Astrocyte (in vitro differentiated cells and primary cell): ENCODE measurements around the gene SLC6A3. TPM values are rescaled to one million over a fixed set of nuclear protein-coding genes. Genes with fewer than 3 reads are reported as not detected.

Source experiments
- DNase-seq: peaks from one replicate; pipeline ENCODE4 v3.0.0-alpha.2; 2010; ENCODE audit warnings: low read depth
- FAIRE-seq: peaks from 2 replicates; lab custom pipeline; 2011; peaks lifted over from hg19 to GRCh38; lab: Jason Lieb, UNC
- H2AFZ ChIP-seq: 2 replicates; pipeline ENCODE4 v1.6.0; 2012; ENCODE audit warnings: low read depth, low read length, inconsistent platforms
- H3K27ac ChIP-seq: 2 replicates; pipeline ENCODE4 v1.5.1; 2011; ENCODE audit warnings: low read depth, low read length, inconsistent platforms
- H3K27me3 ChIP-seq: 2 replicates; pipeline ENCODE4 v1.6.0; 2011; ENCODE audit warnings: low read length, inconsistent platforms; ENCODE audit not compliant: insufficient read depth
- H3K36me3 ChIP-seq: 2 replicates; pipeline ENCODE4 v1.5.1; 2011; ENCODE audit warnings: low read length, inconsistent platforms; ENCODE audit not compliant: insufficient read depth
- H3K4me1 ChIP-seq: 2 replicates; pipeline ENCODE4 v1.5.1; 2011; ENCODE audit warnings: low read length, inconsistent platforms; ENCODE audit not compliant: insufficient read depth
- H3K4me2 ChIP-seq: 2 replicates; pipeline ENCODE4 v1.6.0; 2012; ENCODE audit warnings: low read length, inconsistent platforms
- H3K4me3 ChIP-seq: 2 replicates; pipeline ENCODE4 v1.5.1; 2011; ENCODE audit warnings: low read depth, mild to moderate bottlenecking, low read length, inconsistent platforms; ENCODE audit not compliant: insufficient read depth
- H3K79me2 ChIP-seq: 2 replicates; pipeline ENCODE4 v1.6.0; 2012; ENCODE audit warnings: mild to moderate bottlenecking, low read length, inconsistent platforms; ENCODE audit not compliant: insufficient read depth
- H3K9ac ChIP-seq: 2 replicates; pipeline ENCODE4 v1.6.0; 2012; ENCODE audit warnings: mild to moderate bottlenecking, low read length, inconsistent platforms
- H3K9me3 ChIP-seq: 2 replicates; pipeline ENCODE4 v1.5.1; 2012; ENCODE audit warnings: low read depth, mild to moderate bottlenecking, low read length, inconsistent platforms; ENCODE audit not compliant: insufficient read depth
- H4K20me1 ChIP-seq: 2 replicates; pipeline ENCODE4 v1.6.0; 2012; ENCODE audit warnings: low read length, inconsistent platforms; ENCODE audit not compliant: insufficient read depth
- H3K27ac Mint-ChIP-seq: one replicate; pipeline ENCODE4 v1.8.0; 2021; ENCODE audit warnings: mild to moderate bottlenecking, mixed read lengths; ENCODE audit not compliant: unreplicated experiment
- H3K27me3 Mint-ChIP-seq: one replicate; pipeline ENCODE4 v1.8.0; 2021; ENCODE audit warnings: low read depth, mixed read lengths; ENCODE audit not compliant: unreplicated experiment
- H3K36me3 Mint-ChIP-seq: one replicate; pipeline ENCODE4 v1.8.0; 2021; ENCODE audit warnings: low read depth, mixed read lengths; ENCODE audit not compliant: unreplicated experiment
- H3K4me1 Mint-ChIP-seq: one replicate; pipeline ENCODE4 v1.8.0; 2021; ENCODE audit warnings: low read depth, mixed read lengths; ENCODE audit not compliant: unreplicated experiment
- H3K4me3 Mint-ChIP-seq: one replicate; pipeline ENCODE4 v1.8.0; 2021; ENCODE audit warnings: mild to moderate bottlenecking, moderate library complexity, mixed read lengths; ENCODE audit not compliant: unreplicated experiment
- H3K9me3 Mint-ChIP-seq: one replicate; pipeline ENCODE4 v1.8.0; 2021; ENCODE audit warnings: mild to moderate bottlenecking, mixed read lengths; ENCODE audit not compliant: unreplicated experiment
- CTCF ChIP-seq: IDR thresholded peaks from 2 replicates; pipeline ENCODE4 v1.5.1; 2011; ENCODE audit warnings: low read depth, mild to moderate bottlenecking, inconsistent platforms, low read length, moderate library complexity; ENCODE audit not compliant: insufficient read depth
- EZH2 ChIP-seq: IDR thresholded peaks from 2 replicates; pipeline ENCODE4 v1.6.1; 2012; ENCODE audit warnings: mild to moderate bottlenecking, low read length, inconsistent platforms; ENCODE audit not compliant: insufficient read depth
- total RNA-seq: library from RNA; stranded (reverse); gene quantifications from 2 replicates; pipeline ENCODE4 v1.2.1, GENCODE V29; 2021

SLC6A3 gene
- total RNA-seq, 1 donor from 2014 or later: 0.07 TPM

DNA sequence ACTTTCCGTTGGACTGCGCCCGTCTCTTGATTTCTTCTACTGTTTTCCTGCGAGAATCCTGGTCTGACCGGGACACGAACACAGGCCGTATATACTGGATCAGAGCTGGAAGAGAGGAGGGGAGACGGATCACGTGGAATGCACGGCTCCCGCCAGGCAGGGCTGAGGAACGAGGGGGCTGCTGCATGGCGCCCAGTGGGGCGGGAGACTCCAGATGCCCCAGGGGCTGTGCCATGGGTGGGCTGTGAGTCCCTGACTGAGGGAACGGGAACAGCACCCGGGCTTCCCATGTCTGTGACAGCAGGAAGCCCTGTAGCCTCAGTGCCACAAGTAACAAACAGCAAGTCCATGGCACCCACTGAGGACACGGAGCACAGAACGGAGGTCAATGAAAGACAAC lies 44.5 kb upstream of the SLC6A3 start:
- no peaks in the 10 kb centered on the region for H3K27me3 ChIP-seq
- peak overlapping the region; percentile 28 for H3K27ac ChIP-seq
- DNase-seq (no peak), FAIRE-seq (no peak)
- no peak overlapping the region for H2AFZ ChIP-seq
- peaks cover 16% of the 10 kb centered on the region for H3K4me1 ChIP-seq
- Mint-ChIP-seq H3K4me1 (peaks cover 12% of the 10 kb centered on the region), H3K27me3 (no peaks in the 10 kb centered on the region), H3K36me3 (peaks cover 22% of the 10 kb centered on the region), H3K27ac (peak overlapping the region; percentile 66), H3K9me3 (no peaks in the 10 kb centered on the region), H3K4me3 (no peak overlapping the region)
- TF ChIP-seq EZH2 (no peak), CTCF (no peak)
- H4K20me1 ChIP-seq: peaks cover 81% of the 10 kb centered on the region
- H3K36me3 ChIP-seq: peaks cover 6% of the 10 kb centered on the region
- no peaks in the 10 kb centered on the region for H3K79me2 ChIP-seq
- no peak overlapping the region for H3K4me3 ChIP-seq
- peak overlapping the region; percentile 26 for H3K9ac ChIP-seq
- peak overlapping the region; percentile 63 for H3K4me2 ChIP-seq
- H3K9me3 ChIP-seq: no peaks in the 10 kb centered on the region

DNA sequence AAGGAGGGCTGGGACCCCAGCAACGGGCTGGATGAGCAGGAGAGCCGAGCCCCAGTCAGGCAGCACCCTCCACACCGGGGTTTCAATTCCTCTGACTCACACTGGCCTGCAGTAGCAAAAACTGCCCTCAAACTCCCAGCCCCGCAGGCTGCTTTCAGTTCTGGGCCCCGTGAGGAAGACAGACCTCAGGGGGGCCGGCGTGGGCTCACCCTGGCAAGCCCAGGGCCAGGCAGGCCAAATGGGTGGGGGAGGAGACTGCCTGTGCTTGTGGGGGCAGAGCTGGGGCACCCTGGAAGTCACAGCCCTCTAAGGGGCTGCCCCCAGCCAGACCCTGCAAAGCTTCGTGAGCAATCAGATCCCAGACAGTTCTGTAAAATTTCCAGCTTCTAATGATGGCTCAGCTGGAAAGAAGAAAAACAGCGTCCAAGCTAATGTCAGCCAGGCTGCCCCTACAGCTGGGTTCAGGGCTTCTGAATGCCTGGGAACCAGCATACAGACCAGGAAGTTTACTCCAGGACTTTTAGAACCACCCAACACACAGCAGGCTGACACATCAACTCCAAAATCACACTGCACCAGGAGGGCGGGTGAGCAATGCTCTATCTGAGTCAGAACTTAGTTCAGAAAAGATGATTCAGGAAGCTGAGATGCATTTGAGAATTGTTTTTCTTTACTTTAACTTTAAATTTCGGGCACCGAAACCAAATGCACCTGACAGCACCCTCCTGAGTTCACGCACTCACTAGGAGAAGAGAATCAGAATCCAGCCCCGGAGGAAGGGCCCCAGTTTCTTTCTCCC lies 43.8 kb upstream of the SLC6A3 start:
- H3K4me2 ChIP-seq: peak overlapping the region; percentile 63
- H3K4me3 ChIP-seq: no peak overlapping the region
- Mint-ChIP-seq H3K27me3 (no peaks in the 10 kb centered on the region), H3K9me3 (no peaks in the 10 kb centered on the region), H3K27ac (peak overlapping the region; percentile 66), H3K4me3 (no peak overlapping the region), H3K4me1 (peaks cover 12% of the 10 kb centered on the region), H3K36me3 (peaks cover 22% of the 10 kb centered on the region)
- peaks cover 6% of the 10 kb centered on the region for H3K36me3 ChIP-seq
- H3K27me3 ChIP-seq: no peaks in the 10 kb centered on the region
- H3K79me2 ChIP-seq: no peaks in the 10 kb centered on the region
- DNase-seq (peak; percentile 55), FAIRE-seq (no peak)
- TF ChIP-seq CTCF (no peak), EZH2 (no peak)
- peaks cover 16% of the 10 kb centered on the region for H3K4me1 ChIP-seq
- H3K9ac ChIP-seq: peak overlapping the region; percentile 26
- H3K27ac ChIP-seq: peak overlapping the region; percentile 28
- H2AFZ ChIP-seq: no peak overlapping the region
- H3K9me3 ChIP-seq: no peaks in the 10 kb centered on the region
- peaks cover 77% of the 10 kb centered on the region for H4K20me1 ChIP-seq
